ENCODE measurements around the gene HLA-A. TPM values are rescaled to one million over a fixed set of nuclear protein-coding genes. Genes with fewer than 3 reads are reported as not detected.

Gene HLA-A
- total RNA-seq, 3 donors from 2014 or later = 327 to 617 (median 473) TPM

- no peaks in the 10 kb centered on the region for H3K27me3 ChIP-seq
- TF ChIP-seq CTCF (IDR thresholded peaks at IDR 0.05) (no peak), POLR2A (IDR thresholded peaks at IDR 0.05) (no peak), POLR2AphosphoS5 (IDR thresholded peaks at IDR 0.05) (no peak)
- H3K4me3 ChIP-seq = no peak overlapping the region
- DNase-seq (ENCODE audit: low spot score in 2 of 2) = no peak
- no peaks in the 10 kb centered on the region for H3K36me3 ChIP-seq
- no peaks in the 10 kb centered on the region for H3K9me3 ChIP-seq
- H3K27ac ChIP-seq = no peak overlapping the region
- intact Hi-C loops (cut with DNase I; ENCODE audit: low total_unique reads) = no loop called here
- no peaks in the 10 kb centered on the region for H3K4me1 ChIP-seq
Measured at GRCh38 chr6:29947077-29947980, 5.0 kb downstream of the HLA-A start.

- H3K36me3 ChIP-seq = no peaks in the 10 kb centered on the region
- no peaks in the 10 kb centered on the region for H3K9me3 ChIP-seq
- no peak overlapping the region for H3K4me3 ChIP-seq
- no peaks in the 10 kb centered on the region for H3K27me3 ChIP-seq
- no peak overlapping the region for H3K27ac ChIP-seq
- intact Hi-C loops (cut with DNase I; ENCODE audit: low total_unique reads) = no loop called here
- no peak for TF ChIP-seq POLR2AphosphoS5 (IDR thresholded peaks at IDR 0.05)
- no peak for TF ChIP-seq CTCF (IDR thresholded peaks at IDR 0.05)
- TF ChIP-seq POLR2A (IDR thresholded peaks at IDR 0.05) = no peak
- no peak for DNase-seq (ENCODE audit: low spot score in 2 of 2)
- no peaks in the 10 kb centered on the region for H3K4me1 ChIP-seq
Measured at GRCh38 chr6:29948277-29948676, 5.9 kb downstream of the HLA-A start.

GRCh38 chr6:29949934-29950333 lies 7.6 kb downstream of the HLA-A start:
- intact Hi-C loops (cut with DNase I; ENCODE audit: low total_unique reads) = no loop called here
- no peak for DNase-seq (ENCODE audit: low spot score in 2 of 2)

GRCh38 chr6:29951882-29952281 lies 9.6 kb downstream of the HLA-A start:
- intact Hi-C loops (cut with DNase I; ENCODE audit: low total_unique reads) = no loop called here
- H3K4me3 ChIP-seq = no peak overlapping the region
- no peaks in the 10 kb centered on the region for H3K9me3 ChIP-seq
- TF ChIP-seq CTCF (IDR thresholded peaks at IDR 0.05) = no peak
- TF ChIP-seq POLR2AphosphoS5 (IDR thresholded peaks at IDR 0.05) = no peak
- TF ChIP-seq POLR2A (IDR thresholded peaks at IDR 0.05) = no peak
- H3K27me3 ChIP-seq = no peaks in the 10 kb centered on the region
- H3K27ac ChIP-seq = no peak overlapping the region
- H3K4me1 ChIP-seq = no peaks in the 10 kb centered on the region
- H3K36me3 ChIP-seq = no peaks in the 10 kb centered on the region
- no peak for DNase-seq (ENCODE audit: low spot score in 2 of 2)

More at GRCh38 chr6:29949934-29950333, 7.6 kb downstream of the HLA-A start:
- no peaks in the 10 kb centered on the region for H3K27me3 ChIP-seq
- H3K27ac ChIP-seq = no peak overlapping the region
- no peaks in the 10 kb centered on the region for H3K36me3 ChIP-seq
- no peaks in the 10 kb centered on the region for H3K4me1 ChIP-seq
- H3K9me3 ChIP-seq = no peaks in the 10 kb centered on the region
- H3K4me3 ChIP-seq = no peak overlapping the region
- TF ChIP-seq CTCF (IDR thresholded peaks at IDR 0.05) (no peak), POLR2AphosphoS5 (IDR thresholded peaks at IDR 0.05) (no peak), POLR2A (IDR thresholded peaks at IDR 0.05) (no peak)

- TF ChIP-seq POLR2AphosphoS5 (IDR thresholded peaks at IDR 0.05) (no peak), CTCF (IDR thresholded peaks at IDR 0.05) (no peak), POLR2A (IDR thresholded peaks at IDR 0.05) (no peak)
- Histone ChIP-seq H3K36me3 (no peaks in the 10 kb centered on the region), H3K27ac (no peak overlapping the region), H3K27me3 (no peaks in the 10 kb centered on the region), H3K9me3 (no peaks in the 10 kb centered on the region), H3K4me3 (no peak overlapping the region), H3K4me1 (no peaks in the 10 kb centered on the region)
- no peak for DNase-seq (ENCODE audit: low spot score in 2 of 2)
- intact Hi-C loops (cut with DNase I; ENCODE audit: low total_unique reads) = no loop called here
Measured at GRCh38 chr6:29953001-29953441, 10.7 kb downstream of the HLA-A start.
